ENCODE measurements around the gene NSF.

GRCh38 chr17:46773676-46774075 lies 183.2 kb downstream of the NSF start:
- TF ChIP-seq, protein P1, sequence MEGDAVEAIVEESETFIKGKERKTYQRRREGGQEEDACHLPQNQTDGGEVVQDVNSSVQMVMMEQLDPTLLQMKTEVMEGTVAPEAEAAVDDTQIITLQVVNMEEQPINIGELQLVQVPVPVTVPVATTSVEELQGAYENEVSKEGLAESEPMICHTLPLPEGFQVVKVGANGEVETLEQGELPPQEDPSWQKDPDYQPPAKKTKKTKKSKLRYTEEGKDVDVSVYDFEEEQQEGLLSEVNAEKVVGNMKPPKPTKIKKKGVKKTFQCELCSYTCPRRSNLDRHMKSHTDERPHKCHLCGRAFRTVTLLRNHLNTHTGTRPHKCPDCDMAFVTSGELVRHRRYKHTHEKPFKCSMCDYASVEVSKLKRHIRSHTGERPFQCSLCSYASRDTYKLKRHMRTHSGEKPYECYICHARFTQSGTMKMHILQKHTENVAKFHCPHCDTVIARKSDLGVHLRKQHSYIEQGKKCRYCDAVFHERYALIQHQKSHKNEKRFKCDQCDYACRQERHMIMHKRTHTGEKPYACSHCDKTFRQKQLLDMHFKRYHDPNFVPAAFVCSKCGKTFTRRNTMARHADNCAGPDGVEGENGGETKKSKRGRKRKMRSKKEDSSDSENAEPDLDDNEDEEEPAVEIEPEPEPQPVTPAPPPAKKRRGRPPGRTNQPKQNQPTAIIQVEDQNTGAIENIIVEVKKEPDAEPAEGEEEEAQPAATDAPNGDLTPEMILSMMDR (IDR thresholded peaks at IDR 0.05) = no peak
- no peak for TF ChIP-seq POLR2A (IDR thresholded peaks at IDR 0.05)

All from uterus (tissue), 2 donors.